Adrenal gland (tissue), 5 donors: Measurements from ENCODE around the gene AGBL4.

Source experiments
- CTCF ChIP-seq, 6 experiments: fragments of 450-650 bp in 4 of 6; fragments of 200-600 bp in 2 of 6; sonication (generic) in 1 of 6; IDR thresholded peaks; 1 replicate in 5 of 6; 2 replicates in 1 of 6; pipeline versions ENCODE4 v1.5.1 to v1.8.0; 2016 to 2021; ENCODE audit warnings: antibody characterized with exemption in 6 of 6, mild to moderate bottlenecking in 2 of 6, moderate library complexity in 1 of 6
- POLR2A ChIP-seq, 2 donors: fragments of 450-650 bp; IDR thresholded peaks; one replicate each; pipeline ENCODE4 v1.6.1; 2017; ENCODE audit warnings: antibody characterized with exemption in 2 of 2, mild to moderate bottlenecking in 2 of 2, moderate library complexity in 1 of 2
- donor health status: DM: no; HTN: no; CAD: no.

GRCh38 chr1:49102752-49103151 is 921.0 kb downstream of the AGBL4 start:
- TF ChIP-seq CTCF (IDR thresholded peaks at IDR 0.05) = no peak
- no peak for TF ChIP-seq POLR2A (IDR thresholded peaks at IDR 0.05)
